ENCODE results near the gene BRMS1. TPM values are rescaled to one million over a fixed set of nuclear protein-coding genes. Genes with fewer than 3 reads are reported as not detected.

BRMS1 gene
- total and polyA plus RNA-seq, 4 donors = 12.0 to 24.0 (median 20.3) TPM

DNA sequence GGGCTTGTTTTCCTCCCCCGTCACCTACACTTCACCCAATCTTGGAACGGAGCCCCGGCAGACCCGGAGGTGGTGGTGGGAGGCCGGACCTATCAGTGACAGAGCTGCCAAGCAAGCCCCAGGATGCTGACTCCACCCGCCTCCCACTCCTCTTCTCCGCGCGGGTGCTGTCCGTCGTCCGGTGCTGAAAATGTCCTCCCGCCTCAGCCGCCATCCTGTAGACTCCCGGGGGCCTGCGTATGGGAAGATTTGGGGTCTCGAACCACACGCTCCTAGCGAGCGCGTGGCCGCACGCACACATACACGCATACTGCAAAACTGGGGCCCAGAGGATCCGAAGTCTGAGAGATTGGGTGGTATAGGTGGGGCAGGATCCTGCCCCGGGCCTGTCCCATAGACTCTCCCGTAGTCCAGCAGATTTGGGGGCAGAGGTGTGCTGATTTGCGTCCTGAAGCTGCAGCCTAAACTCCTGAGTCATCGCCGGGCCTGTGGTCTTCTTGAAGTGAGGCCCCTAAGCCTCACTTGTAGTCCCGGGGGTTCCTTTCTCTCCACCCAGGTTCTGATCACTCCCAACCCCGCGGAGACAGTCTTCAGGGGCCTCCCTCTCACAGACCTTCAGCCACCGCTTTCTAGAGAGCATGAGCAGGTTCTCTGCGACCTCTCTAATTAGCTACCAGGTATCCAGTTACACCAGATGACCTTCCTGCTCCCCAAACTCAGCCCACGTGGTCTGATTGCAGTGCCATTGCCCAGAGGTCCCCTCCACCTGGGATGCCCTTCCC, 55.2 kb downstream of the BRMS1 start:
- H3K4me3 ChIP-seq (ENCODE audit: low read depth in 1 of 3, low read length in 3 of 3) = peak overlapping the region; percentile 44 to 88 (median 81)
- H3K27me3 ChIP-seq (ENCODE audit: control insufficient read depth in 4 of 4, insufficient read depth in 4 of 4, low read length in 3 of 4) = peaks cover 0 to 5% (median 0%) of the 10 kb centered on the region in 4 donors
- H3K9ac ChIP-seq (ENCODE audit: low read depth in 1 of 2, low read length in 2 of 2) = peak overlapping the region; percentile 64 to 78
- TF ChIP-seq HNF4A (conservative IDR thresholded peaks at IDR 0.05) (peak in 1 of 2 donors; percentile 0), JUND (IDR thresholded peaks at IDR 0.05) (no peak), NR2F2 (IDR thresholded peaks at IDR 0.05) (no peak)
- TF ChIP-seq, protein P1, sequence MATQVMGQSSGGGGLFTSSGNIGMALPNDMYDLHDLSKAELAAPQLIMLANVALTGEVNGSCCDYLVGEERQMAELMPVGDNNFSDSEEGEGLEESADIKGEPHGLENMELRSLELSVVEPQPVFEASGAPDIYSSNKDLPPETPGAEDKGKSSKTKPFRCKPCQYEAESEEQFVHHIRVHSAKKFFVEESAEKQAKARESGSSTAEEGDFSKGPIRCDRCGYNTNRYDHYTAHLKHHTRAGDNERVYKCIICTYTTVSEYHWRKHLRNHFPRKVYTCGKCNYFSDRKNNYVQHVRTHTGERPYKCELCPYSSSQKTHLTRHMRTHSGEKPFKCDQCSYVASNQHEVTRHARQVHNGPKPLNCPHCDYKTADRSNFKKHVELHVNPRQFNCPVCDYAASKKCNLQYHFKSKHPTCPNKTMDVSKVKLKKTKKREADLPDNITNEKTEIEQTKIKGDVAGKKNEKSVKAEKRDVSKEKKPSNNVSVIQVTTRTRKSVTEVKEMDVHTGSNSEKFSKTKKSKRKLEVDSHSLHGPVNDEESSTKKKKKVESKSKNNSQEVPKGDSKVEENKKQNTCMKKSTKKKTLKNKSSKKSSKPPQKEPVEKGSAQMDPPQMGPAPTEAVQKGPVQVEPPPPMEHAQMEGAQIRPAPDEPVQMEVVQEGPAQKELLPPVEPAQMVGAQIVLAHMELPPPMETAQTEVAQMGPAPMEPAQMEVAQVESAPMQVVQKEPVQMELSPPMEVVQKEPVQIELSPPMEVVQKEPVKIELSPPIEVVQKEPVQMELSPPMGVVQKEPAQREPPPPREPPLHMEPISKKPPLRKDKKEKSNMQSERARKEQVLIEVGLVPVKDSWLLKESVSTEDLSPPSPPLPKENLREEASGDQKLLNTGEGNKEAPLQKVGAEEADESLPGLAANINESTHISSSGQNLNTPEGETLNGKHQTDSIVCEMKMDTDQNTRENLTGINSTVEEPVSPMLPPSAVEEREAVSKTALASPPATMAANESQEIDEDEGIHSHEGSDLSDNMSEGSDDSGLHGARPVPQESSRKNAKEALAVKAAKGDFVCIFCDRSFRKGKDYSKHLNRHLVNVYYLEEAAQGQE (IDR thresholded peaks at IDR 0.05) = peak; percentile 100
- TF ChIP-seq, protein P2, sequence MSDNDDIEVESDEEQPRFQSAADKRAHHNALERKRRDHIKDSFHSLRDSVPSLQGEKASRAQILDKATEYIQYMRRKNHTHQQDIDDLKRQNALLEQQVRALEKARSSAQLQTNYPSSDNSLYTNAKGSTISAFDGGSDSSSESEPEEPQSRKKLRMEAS (IDR thresholded peaks at IDR 0.05) = no peak
- WGBS = 13% methylated on average over 36 of the region's 36 CpGs
- peaks cover 0 to 2% (median 0%) of the 10 kb centered on the region in 4 donors for H3K36me3 ChIP-seq (ENCODE audit: control insufficient read depth in 4 of 4, insufficient read depth in 3 of 4, low read depth in 1 of 4, low read length in 3 of 4)
- peak overlapping the region; percentile 96 for H3K27ac ChIP-seq (ENCODE audit: low read depth in 1 of 2, low read length in 2 of 2)
- no peaks in the 10 kb centered on the region for H3K9me3 ChIP-seq (ENCODE audit: control insufficient read depth in 4 of 4, low read length in 3 of 4)
- DNase-seq (ENCODE audit: low spot score) = peak; percentile 74
- H3K4me1 ChIP-seq (ENCODE audit: control insufficient read depth in 4 of 4, insufficient read depth in 4 of 4, low read length in 3 of 4) = peaks cover 19 to 49% (median 39%) of the 10 kb centered on the region in 4 donors

DNA sequence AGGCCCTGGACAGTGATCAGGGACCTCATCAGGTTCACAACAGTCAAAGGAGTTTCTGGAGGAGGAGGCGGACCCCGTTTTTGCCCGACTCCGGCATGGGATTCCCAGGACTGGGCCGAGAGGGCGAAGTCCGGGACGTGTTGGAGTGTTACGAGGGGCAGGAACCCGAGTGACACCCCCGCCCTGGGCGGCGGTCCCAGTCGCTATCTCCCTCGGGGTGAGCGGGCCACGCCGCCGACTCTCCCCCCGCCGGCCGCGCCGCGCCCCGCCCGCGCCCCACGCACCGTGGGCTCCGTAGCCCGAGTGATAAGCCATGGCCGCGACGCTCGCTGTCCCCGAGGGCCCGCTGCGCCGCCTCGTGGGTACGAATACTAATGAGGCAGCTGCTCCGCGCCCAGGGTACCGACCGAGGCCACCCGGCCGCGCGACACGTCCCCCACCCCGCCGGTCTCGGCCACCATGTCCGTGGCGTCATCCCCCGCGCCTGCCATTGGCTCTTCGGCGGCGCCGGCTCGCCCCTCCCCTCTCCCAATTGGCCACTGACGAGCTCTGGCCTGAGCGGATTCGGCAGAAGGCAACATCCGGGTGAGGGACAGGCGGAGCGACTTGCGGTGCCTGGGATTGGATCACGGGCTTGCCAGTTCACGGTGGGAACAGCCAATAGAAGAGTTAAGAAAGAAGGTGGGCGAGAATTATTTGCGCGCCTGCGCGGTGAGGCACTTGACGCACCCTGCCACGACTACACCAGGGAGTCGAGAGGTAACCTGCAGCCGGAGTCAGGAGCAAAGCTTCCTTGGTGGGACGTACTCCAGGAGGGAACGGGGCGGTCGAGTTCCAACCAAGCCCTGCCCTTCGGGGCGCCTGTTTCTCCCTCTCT, 56.0 kb downstream of the BRMS1 start, which contains the start of gene YIF1A:
Gene YIF1A, minus strand, starts transcription at position 473 of the 877 bp plus-strand sequence. Its CDS starts 158 bp downstream, at position 315.
- peak within 1 kb of the TSS; percentile 79 to 88 (median 81) for H3K4me3 ChIP-seq (ENCODE audit: low read depth in 1 of 3, low read length in 3 of 3)
- peaks cover 0 to 5% (median 0%) of the 10 kb centered on the region in 4 donors for H3K27me3 ChIP-seq (ENCODE audit: control insufficient read depth in 4 of 4, insufficient read depth in 4 of 4, low read length in 3 of 4)
- peak within 1 kb of the TSS; percentile 96 for H3K27ac ChIP-seq (ENCODE audit: low read depth in 1 of 2, low read length in 2 of 2)
- peaks cover 0 to 5% (median 4%) of the 10 kb centered on the region in 4 donors for H3K36me3 ChIP-seq (ENCODE audit: control insufficient read depth in 4 of 4, insufficient read depth in 3 of 4, low read depth in 1 of 4, low read length in 3 of 4)
- H3K4me1 ChIP-seq (ENCODE audit: control insufficient read depth in 4 of 4, insufficient read depth in 4 of 4, low read length in 3 of 4) = peaks cover 19 to 49% (median 39%) of the 10 kb centered on the region in 4 donors
- no peaks in the 10 kb centered on the region for H3K9me3 ChIP-seq (ENCODE audit: control insufficient read depth in 4 of 4, low read length in 3 of 4)
- under 1% methylated on average over 87 of the region's 87 CpGs for WGBS
- DNase-seq (ENCODE audit: low spot score) = peak; percentile 96
- peak within 1 kb of the TSS; percentile 78 to 82 for H3K9ac ChIP-seq (ENCODE audit: low read depth in 1 of 2, low read length in 2 of 2)
- TF ChIP-seq, protein P3, sequence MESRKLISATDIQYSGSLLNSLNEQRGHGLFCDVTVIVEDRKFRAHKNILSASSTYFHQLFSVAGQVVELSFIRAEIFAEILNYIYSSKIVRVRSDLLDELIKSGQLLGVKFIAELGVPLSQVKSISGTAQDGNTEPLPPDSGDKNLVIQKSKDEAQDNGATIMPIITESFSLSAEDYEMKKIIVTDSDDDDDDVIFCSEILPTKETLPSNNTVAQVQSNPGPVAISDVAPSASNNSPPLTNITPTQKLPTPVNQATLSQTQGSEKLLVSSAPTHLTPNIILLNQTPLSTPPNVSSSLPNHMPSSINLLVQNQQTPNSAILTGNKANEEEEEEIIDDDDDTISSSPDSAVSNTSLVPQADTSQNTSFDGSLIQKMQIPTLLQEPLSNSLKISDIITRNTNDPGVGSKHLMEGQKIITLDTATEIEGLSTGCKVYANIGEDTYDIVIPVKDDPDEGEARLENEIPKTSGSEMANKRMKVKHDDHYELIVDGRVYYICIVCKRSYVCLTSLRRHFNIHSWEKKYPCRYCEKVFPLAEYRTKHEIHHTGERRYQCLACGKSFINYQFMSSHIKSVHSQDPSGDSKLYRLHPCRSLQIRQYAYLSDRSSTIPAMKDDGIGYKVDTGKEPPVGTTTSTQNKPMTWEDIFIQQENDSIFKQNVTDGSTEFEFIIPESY (IDR thresholded peaks at IDR 0.05) = no peak
- peak; percentile 93 for TF ChIP-seq YY1 (IDR thresholded peaks at IDR 0.05)
- no peak for TF ChIP-seq NR2F2 (IDR thresholded peaks at IDR 0.05)
- peak in 1 of 2 donors; percentile 90 for TF ChIP-seq GABPA (IDR thresholded peaks at IDR 0.05 in 1 of 2, conservative IDR thresholded peaks at IDR 0.05 in 1 of 2)
- TF ChIP-seq EGR1 (IDR thresholded peaks at IDR 0.05; ENCODE audit: low read depth in 2 of 2) = peak in 1 of 2 donors; percentile 25
- TF ChIP-seq, protein P4, sequence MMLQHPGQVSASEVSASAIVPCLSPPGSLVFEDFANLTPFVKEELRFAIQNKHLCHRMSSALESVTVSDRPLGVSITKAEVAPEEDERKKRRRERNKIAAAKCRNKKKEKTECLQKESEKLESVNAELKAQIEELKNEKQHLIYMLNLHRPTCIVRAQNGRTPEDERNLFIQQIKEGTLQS (IDR thresholded peaks at IDR 0.05) = no peak
- TF ChIP-seq, protein P1 (IDR thresholded peaks at IDR 0.05) = no peak
- TF ChIP-seq, protein P5, sequence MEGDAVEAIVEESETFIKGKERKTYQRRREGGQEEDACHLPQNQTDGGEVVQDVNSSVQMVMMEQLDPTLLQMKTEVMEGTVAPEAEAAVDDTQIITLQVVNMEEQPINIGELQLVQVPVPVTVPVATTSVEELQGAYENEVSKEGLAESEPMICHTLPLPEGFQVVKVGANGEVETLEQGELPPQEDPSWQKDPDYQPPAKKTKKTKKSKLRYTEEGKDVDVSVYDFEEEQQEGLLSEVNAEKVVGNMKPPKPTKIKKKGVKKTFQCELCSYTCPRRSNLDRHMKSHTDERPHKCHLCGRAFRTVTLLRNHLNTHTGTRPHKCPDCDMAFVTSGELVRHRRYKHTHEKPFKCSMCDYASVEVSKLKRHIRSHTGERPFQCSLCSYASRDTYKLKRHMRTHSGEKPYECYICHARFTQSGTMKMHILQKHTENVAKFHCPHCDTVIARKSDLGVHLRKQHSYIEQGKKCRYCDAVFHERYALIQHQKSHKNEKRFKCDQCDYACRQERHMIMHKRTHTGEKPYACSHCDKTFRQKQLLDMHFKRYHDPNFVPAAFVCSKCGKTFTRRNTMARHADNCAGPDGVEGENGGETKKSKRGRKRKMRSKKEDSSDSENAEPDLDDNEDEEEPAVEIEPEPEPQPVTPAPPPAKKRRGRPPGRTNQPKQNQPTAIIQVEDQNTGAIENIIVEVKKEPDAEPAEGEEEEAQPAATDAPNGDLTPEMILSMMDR (IDR thresholded peaks at IDR 0.05; ENCODE audit: low read depth, low read length, missing input control) = no peak
- peak; percentile 66 to 73 for TF ChIP-seq HNF4A (conservative IDR thresholded peaks at IDR 0.05)
- TF ChIP-seq RXRA (IDR thresholded peaks at IDR 0.05) = peak in 1 of 2 donors; percentile 32
- no peak for TF ChIP-seq HNF4G (IDR thresholded peaks at IDR 0.05)
- TF ChIP-seq SP1 (IDR thresholded peaks at IDR 0.05) = peak; percentile 93
- TF ChIP-seq FOXA2 (IDR thresholded peaks at IDR 0.05) = no peak
- TF ChIP-seq, protein P2 (IDR thresholded peaks at IDR 0.05) = no peak
- TF ChIP-seq TAF1 (conservative IDR thresholded peaks at IDR 0.05) = no peak
- peak in 1 of 2 donors; percentile 43 for TF ChIP-seq JUND (IDR thresholded peaks at IDR 0.05)
